NCI-H1436 treated with DMSO at 0.1 percent for 48 hours (cell line): ENCODE results near the gene PERCC1.
"Not testable (repeated sequence)": the region's sequence is repeated elsewhere in the genome, so short reads cannot be mapped to it uniquely, and the experiment has no call there.

Source experiments
- DNase-seq: peaks from one replicate; lab custom pipeline; 2025; lab: John Stamatoyannopoulos, UW

Gene PERCC1

DNA sequence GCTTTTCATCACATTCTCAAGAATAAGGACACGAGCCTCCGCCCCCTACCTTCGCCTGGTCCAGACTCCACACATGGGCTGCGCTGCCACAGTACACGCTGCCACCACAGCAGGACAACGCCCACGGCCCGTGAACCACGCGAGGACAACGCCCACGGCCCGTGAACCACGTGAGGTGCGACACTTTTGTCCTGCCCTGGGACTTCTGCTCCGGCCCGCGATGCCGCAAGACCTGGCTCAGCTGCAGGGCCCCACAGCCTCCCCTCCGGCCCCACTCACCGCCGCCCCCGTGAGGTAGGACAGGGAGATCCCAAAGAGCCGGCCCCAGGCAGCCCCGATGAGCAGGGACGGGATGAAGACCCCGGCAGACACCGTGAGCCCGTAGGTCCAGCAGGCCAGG lies 19.3 kb downstream of the PERCC1 start:
- DNase-seq: no peak

DNA sequence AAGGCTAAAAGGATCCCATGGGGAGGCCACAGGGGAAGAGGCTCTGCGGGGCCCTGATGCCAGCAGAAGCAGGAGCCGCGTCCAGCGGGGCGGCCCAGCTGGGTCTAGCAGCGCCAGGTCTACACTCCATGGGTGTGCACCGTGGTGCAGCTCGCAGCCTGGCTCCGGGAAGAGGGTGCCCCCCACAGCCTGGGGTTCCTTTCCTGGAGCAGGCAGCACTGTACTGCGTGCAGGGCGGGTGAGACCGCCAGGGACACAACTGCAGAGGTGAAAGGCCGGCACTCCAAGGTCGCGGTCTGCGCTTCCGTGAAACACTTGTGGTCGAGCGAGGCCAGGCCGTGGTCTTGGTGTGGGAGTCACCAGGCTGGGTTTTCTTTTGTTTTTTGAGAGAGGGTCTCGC lies 20.0 kb downstream of the PERCC1 start:
- DNase-seq: no peak

DNA sequence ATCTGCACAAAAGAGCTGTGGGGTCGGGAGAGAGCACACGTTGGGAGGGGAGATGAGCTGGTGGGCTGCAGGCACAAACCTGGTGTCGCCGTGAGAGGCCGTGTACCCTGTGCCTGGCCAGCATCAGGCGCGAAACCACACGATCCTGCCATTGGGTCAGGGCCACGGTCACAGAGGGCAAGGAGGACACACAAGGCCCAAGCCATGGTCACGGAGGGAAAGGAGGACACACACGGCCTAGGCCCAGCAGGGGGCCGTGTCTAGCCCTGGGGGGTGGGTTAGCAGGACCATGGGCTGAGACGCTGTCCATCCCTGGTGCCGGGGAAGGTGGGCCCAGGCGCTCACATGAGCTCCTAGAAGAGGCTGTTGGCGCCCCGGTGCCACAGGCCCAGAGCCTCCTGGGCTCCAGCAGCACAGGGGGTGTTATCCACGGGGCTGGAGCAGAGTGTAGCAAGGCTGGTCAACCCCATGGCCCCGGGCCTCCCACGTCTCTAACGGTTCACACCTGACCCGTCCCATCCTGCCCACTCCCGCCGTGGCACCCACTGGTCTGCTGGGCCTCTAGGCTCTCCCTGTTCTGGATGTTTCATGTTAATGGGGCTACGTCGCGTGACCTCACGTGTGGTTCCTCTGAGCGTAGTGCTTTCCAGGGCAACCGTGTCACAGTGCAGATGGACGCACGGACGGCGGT lies 21.0 kb downstream of the PERCC1 start:
- DNase-seq: no peak

DNA sequence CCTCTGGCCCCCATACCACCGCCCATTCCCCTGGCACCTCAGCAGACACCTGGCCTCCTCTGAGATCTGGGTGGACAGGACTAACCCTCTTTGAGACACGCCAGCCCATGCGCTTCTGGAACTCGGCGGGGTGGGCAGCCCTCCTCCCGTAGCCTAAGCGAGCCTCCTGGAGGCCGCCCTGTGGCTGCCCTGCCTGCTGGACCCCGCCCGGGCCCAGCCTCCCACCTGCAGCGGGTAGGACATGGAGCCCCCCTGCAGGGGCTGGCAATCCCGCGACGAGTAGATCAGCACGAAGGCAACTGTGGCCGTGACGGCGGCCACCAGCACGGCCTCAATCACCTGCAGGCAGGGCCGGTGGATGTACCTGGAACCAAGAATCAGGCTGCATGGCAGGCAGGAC lies 21.7 kb downstream of the PERCC1 start:
- DNase-seq: no peak

DNA sequence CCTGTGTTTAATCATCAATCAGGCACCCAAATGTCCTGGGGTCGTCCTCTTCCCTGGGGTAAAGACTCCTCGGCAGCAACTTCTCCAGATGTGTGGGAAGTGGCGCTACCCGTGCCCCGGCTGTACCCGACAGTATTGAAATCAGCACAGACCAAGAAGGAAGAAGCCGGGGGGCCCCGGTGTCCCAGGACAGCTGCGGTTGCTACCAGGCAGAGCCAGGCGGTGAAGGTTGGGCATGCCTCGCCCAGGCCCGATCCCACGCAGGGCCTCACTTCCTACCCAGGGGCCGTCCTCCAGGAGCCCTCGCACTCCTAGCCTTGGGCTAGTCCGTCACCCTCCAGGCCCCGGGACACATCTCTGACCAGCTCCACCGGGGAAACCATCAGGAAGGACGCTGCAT lies 22.4 kb downstream of the PERCC1 start:
- DNase-seq: no peak

DNA sequence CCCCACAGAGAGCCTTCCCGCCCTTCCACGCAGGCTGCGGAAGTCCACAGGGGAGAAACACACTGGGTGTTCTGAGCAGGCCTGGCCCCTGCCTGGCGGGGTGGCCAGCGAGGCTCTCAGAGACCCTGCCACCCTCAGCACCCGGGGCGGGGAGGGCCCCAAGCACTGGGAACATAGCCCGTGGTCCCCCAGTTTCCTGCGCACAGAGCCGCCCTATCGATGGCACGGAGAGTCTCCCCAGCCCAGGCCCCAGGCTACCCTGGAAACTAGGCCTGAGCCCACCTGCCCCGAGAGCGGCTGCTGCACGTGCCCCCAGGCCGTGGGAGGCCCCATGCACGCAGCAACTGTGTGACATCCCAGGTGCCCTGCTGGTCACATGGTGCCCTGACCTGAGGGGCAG lies 23.7 kb downstream of the PERCC1 start:
- no peak for DNase-seq

DNA sequence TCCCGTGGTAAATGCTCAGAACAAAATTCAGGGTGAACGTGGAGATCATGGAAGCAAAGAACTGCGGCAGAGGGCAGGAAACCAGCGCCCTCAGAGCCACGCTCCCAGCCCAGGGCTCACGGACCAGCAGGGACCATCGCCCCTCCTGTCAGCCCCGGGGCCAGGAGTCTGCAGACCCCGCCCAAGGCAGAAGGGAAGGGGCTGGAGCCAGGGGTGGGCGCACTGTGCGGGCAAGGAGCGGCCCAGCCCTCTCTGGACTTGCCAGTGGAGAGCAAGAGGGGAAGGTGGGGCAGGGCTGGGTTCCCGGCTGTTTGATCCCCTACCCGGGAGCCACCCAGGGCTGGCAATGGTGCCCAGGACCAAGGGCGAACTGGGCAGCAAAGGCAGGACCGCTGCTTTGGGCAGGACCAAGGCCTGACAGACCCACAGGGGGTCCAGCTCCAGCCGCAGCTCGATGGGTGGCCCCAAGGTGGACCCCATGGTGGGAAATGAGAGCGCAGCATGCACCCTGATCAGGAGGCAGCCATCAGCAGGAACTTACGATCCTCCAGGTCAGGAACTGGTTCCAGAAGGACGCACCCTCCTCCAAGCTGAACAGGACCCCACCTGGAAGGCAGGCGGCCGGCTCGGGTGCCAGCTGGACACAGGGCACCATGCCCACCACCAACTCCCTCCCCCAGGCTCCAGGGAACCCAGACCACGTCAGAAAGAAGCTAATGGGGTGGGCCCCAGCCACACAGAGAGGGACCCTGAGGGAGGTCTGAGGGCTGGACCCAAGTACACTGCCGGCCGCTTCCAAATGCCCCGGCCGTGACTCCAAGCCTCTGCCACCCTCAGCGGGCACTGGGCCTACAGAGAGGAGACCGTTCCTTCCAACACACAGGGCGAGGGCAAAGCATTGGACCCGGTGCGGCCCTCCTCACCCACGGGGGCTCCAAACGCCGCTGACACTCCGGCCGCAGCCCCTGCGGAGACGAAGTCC lies 24.6 kb downstream of the PERCC1 start:
- no peak for DNase-seq

DNA sequence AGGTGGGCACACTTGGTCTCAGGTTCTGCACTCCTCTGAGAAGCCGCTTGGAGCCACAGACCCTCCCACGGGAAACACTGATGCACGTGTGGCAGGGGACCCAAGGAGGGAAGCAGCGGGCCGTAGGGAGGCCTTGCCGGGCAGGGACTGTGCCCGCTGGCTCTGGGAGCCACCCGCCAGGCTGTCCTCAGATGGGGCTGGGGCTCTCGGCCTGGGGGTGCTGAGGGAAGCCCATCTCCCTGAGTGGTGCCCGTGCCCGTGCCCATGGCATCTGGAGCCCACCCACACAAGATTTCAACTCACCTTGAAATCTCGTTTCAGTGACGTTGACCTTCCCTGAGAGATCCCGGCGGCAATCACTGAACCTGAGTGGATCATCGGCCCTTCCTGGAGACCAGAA lies 26.1 kb downstream of the PERCC1 start:
- no peak for DNase-seq

DNA sequence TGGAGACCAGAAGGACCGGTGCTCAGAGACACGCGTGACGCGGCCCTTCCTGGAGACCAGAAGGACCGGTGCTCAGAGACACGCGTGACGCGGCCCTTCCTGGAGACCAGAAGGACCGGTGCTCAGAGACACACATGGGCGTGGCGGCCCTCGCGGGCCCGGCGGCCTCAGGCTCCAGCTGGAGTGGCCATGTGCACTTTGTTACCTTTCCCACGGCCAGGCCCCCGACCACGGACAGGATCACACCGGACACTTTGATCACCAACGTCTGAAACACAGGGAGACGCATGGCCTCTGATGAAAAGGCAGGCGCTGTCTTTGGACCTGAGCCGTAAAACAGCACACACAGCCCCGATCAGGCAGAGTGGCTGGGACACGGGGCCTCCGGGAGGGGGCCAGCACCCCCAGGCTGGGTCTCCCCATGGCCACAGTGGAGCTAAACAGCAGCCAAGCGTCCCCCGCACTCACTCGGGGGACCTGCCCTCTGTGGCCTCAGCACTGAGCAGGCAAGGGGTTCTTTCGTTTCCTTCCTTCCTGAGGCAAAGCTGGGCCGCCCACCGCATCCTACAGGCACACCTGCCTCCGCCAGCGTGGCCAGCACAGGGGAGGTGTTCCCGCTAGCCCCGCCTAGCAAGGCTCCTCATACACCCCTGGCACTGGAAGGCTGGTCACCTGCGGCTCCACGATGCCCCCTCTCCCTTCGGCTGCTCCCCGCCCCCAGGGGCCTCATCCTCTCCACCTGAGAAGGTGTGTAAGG lies 26.8 kb downstream of the PERCC1 start:
- DNase-seq: no peak

DNA sequence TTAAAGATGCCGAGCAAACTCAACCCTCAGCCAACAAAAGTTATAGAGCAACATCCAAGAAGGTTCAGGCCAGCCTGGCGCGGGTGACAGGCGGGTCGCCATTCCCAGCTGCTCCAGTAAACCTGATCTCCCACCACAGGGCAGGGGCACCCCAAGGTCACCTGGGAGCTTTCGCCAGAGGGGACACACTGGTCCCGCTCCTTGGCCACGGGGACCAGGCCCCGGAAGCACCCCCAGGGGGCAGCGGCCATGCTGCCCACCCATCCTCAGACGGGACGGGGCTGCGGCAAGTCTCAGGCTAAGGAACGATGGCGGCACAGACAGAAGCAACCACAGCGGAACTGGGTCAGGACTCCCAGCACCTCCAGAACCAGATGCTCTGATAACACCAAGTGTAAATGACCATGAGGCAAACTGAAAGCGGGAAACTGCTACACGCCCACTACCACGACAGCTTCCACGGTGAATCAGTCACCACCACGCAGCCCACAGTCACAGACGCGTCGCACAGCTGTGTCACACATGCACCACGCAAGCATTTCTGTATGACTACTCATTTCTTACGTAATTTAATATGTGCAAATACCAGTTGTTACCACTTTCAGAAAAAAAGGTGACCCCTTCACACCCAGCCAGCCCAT lies 27.6 kb downstream of the PERCC1 start:
- DNase-seq: no peak

DNA sequence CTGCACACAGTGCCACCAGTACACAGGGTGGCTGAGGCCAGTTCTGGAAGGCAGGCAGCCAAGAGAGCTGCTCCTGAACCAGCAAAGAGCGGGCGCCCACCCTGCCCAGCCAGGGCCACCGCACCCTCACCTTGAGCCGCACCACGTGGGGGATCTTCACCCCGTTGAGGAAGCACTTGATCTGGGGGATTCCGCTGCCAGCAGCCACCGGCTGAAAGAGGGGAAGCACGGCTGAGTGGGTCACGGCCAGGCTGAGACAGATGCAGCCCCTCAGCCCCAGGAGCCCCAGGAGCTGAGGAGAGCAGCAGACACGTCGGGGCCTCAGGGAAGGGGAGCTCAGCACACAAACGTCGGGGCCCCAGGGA lies 28.1 kb downstream of the PERCC1 start:
- DNase-seq: no peak

DNA sequence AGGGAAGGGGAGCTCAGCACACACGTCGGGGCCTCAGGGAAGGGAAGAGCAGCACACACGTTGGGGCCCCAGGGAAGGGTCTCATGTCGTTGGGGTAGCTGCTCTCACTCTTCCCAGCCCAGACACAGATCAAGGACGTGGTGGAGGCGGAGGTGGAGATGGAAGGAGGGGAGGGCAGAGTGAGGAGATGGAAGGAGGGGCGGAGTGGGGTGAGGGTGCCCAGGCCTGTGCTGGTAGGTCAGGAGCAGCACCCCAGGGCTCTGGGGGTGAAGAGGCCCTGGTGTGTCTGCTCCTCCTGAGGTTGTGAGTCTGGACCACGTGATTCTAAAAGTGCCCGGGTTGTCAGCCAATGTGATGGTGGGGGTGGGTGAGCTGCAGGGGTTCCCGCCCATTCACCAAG lies 29.1 kb downstream of the PERCC1 start:
- DNase-seq: no peak

DNA sequence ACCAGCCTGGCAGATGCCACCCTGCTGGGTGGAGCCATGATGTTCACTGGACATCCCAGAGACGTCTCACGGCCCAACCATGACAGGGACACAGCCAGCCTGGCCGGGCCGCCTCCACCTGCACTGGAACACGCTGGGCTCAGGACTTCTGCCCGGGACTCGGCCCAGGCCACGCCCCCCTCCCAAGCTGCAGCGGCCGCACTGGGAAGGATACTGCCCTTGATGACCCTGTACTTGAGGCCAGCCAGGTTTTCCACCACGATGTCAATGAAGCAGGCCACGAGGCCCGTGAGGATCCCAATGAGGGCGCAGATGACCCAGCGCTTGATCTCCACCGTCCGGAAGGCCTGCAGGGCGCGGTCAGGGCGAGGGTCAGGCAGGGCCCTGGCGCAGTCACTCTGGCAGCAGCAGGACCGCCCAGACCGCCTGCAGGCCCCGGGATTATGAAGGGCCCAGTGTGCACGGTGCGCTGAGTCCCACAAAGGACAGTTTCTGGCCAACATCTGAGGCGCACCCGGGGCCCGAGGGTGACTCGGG lies 29.8 kb downstream of the PERCC1 start:
- no peak for DNase-seq

DNA sequence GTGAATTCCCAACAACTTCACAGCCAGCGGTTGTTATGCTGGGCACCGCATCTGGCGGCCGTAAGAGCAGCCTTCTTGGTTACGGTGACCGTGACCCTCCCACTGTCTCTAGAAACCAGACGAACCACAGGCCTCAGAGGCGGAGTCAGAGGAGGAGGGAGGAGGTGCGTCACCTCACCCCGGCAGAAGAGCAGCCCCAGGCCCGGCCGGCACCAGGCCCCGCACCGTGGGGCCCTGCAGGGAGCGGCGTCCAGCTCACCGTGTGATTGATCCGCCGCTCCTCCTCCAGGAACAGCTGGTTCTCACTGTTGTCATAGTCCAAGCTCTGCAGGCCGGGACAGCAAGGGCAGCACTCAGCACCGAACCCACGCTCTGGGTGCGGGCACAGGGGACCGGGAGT lies 30.3 kb downstream of the PERCC1 start:
- DNase-seq: no peak

DNA sequence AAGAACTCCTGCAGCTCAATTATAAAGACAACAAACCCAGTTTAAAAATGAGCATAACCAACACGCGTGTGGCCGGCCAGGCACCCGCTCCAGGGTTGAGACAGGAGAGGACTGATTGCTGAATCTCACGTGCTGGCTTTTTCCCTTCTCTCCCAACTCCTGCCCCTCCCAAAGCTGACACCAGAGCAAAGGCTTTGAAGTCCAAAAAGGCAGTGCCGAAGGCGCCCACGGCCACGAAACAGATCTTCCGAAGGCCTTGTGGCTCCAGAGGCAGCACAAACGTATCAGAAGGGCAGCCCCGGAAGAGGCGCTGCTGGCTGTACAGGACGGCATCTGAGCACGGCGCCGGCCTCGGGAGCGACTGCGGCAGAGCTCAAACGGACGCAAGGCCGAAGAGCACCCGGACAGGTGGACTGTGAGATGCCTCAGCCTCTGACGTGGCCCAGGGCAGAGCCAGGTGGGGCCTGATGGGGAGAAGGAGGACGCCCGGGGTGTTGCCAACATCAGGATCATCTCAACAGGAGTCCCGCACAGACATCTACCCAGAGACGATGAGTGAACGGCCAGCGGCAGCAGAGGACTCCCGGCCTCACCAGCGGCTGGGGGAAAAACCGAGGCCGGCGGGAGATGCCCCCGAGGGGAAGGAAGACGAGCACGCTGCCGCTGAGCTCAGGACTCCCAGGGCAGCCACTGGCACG lies 33.5 kb downstream of the PERCC1 start:
- DNase-seq: no peak

DNA sequence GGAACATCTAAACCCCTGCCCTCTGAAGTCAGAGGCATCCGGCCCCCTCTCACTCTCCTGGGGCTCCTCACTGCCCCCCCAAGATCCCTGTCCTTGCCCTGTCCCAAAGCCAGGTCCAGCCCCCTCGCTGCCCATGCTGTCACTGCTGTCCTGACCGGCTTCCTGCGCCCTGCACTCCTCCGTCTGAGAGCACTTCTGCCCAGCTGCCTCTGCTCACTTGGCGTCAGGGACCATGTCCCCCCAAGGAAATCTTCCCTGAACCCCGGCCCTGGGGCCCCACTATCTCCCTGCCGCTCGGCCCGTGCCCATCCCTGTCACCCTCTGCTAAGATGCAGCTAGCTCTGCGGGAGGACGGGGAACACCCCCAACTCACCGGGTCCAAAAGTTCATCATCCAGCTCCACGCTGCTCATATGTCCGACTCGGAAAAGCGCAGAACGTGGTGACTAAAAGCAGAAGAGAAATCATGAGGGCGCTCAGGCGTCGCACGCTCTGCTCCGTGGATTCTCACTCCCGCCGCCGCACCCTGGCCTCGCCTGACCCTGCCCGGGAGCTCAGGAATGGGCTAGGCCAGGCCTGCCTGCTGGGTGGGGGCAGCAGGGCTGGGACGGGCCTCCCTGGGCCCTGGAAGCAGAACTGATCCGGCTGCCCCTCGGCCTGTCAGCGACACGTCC lies 34.2 kb downstream of the PERCC1 start:
- no peak for DNase-seq

DNA sequence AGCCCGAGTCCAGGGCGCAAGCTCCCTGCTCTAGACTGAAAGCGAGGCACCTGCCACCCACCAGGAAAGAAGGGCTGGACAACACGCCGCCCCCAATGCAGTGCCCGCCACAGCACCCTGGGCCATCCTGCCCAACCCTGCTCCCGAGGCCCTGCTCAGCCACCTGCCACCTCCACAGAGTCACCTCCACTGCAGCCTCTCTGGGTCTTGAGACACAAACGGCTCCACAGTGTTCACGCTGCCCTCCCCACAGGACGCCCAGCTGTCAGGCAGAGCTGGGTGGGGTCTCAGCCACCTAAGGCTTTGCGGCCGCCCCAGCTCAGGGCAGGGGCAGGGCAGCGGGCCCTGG lies 34.7 kb downstream of the PERCC1 start:
- no peak for DNase-seq

DNA sequence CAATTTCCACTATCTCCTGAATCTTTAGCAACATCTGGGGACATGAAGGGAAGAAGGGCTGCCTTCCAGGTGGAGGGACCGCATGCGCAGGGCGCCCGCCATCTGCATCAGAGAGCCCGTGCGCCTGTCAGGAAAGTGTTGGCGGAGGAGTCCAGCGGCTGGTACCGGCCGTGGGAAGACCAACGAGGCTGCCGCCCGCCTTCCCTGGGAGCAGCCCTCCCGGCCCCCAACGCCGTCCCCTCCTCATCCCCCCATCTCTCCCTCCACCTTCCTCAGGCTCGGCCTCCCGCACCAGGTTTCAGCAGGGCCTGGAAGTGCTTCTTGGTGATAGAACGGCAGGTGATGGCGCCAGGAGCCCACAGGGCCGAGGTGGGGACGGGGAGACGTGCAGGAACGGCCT lies 35.2 kb downstream of the PERCC1 start:
- no peak for DNase-seq

DNA sequence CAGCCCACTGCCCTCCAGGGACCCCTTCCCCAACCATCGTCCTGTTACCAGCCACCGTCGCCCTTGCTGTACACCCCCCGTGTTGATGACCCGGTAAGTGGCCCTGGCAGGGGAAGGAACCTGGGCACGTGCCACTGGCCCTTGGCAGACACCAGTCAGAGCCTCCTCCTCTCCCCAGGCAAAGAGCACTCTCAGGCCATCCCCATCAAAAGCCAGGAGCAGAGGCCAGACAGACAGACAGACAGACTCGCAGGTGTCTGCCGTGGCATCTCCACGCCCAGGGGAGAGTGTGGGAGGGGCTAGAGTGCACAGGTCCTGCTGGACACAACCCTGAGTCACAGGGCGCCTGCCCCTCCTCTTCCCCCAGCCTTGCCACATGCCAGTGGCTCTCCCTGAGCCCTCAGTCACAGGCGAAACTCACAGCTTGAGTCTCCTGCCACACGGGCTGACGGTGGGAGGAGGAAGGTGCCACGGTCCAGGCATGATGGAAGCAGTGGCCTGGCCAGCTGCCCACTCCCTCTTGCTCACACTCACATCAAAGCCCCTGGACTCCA lies 36.2 kb downstream of the PERCC1 start:
- DNase-seq: no peak

DNA sequence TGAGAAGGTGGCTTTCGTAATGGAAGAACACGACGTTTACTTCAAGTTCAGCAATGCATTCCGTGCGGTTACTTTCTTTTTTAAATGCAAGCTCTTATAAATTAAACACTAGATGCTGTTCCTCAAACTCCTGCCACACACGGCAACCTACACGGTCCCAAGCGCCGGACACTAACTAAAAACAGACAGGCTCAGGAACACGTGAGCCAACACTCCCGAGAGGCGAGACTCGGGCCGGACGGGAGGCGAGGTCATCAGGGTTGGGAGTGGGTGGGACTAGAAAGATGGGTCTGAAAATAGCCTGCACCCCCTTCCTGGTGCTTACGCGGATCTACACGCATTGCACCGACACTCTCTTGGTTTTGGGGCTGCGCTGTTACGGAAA lies 37.5 kb downstream of the PERCC1 start:
- no peak for DNase-seq

DNA sequence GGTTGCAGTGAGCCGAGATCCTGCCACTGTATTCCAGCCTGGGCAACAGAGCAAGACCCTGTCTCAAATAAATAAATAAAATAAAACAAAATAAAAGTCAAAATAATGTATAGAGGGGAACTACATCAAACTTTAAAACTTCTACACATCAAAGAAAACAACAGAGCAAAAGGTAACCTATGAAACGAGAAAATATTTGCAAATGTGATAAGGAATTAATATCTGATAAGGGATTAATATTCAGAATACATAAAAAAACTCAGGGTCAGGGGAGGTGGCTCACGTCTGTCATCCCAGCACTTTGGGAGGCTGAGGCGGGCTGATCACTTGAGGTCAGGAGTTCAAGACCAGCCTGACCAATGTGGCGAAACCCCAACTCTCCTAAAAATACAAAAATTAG lies 38.3 kb downstream of the PERCC1 start:
- DNase-seq: not testable (repeated sequence)
